ENCODE measurements around the gene PCMTD2. TPM values are rescaled to one million over a fixed set of nuclear protein-coding genes. Genes with fewer than 3 reads are reported as not detected.

PCMTD2 gene
- total RNA-seq, 4 donors from 2014 or later = 34.5 to 58.9 (median 47.8) TPM

- no peak for TF ChIP-seq POLR2A (IDR thresholded peaks at IDR 0.05)
- TF ChIP-seq, protein P1, sequence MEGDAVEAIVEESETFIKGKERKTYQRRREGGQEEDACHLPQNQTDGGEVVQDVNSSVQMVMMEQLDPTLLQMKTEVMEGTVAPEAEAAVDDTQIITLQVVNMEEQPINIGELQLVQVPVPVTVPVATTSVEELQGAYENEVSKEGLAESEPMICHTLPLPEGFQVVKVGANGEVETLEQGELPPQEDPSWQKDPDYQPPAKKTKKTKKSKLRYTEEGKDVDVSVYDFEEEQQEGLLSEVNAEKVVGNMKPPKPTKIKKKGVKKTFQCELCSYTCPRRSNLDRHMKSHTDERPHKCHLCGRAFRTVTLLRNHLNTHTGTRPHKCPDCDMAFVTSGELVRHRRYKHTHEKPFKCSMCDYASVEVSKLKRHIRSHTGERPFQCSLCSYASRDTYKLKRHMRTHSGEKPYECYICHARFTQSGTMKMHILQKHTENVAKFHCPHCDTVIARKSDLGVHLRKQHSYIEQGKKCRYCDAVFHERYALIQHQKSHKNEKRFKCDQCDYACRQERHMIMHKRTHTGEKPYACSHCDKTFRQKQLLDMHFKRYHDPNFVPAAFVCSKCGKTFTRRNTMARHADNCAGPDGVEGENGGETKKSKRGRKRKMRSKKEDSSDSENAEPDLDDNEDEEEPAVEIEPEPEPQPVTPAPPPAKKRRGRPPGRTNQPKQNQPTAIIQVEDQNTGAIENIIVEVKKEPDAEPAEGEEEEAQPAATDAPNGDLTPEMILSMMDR (IDR thresholded peaks at IDR 0.05) = no peak
- H3K9me3 ChIP-seq = no peaks in the 10 kb centered on the region
- DNase-seq = no peak
- H3K36me3 ChIP-seq = peaks cover 3 to 72% (median 5%) of the 10 kb centered on the region in 3 donors
- intact Hi-C loops (cut with DNase I) = no loop called here
- H3K27ac ChIP-seq = no peak overlapping the region
- H3K4me1 ChIP-seq = peaks cover 0 to 8% (median 0%) of the 10 kb centered on the region in 3 donors
- WGBS, 2 donors = 76 to 93% methylated on average over 5 of the region's 5 CpGs
- H3K27me3 ChIP-seq = no peaks in the 10 kb centered on the region
- no peak overlapping the region for H3K4me3 ChIP-seq
Measured at GRCh38 chr20:64266988-64267387, 11.4 kb downstream of the PCMTD2 start.

DNA sequence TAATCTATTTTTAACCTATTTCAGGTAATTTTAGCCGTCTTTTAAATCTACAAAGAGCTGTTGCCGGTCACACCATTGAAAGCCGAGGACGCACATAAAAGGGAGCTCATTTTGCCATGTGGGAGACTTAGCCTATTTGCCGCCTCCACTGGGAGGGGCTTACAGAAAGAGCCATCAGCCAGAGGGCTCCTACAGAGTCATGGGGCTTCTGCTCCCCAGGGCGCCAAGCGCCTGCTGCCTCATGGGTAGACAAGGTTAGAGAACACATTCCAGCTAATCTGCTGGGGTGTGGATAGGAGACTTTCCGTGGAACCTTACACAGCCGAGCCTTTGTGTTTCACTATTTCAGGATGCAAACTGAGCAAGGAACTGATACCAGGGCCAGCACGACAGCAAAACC, 12.6 kb downstream of the PCMTD2 start:
- no peaks in the 10 kb centered on the region for H3K9me3 ChIP-seq
- no peak overlapping the region for H3K27ac ChIP-seq
- 89 to 90% methylated on average over 8 to 10 of the region's 10 CpGs for WGBS, 2 donors
- H3K27me3 ChIP-seq = no peaks in the 10 kb centered on the region
- H3K4me3 ChIP-seq = no peak overlapping the region
- no peak for DNase-seq
- peaks cover 3 to 72% (median 5%) of the 10 kb centered on the region in 3 donors for H3K36me3 ChIP-seq
- H3K4me1 ChIP-seq = peaks cover 0 to 5% (median 0%) of the 10 kb centered on the region in 3 donors
- TF ChIP-seq, protein P1 (IDR thresholded peaks at IDR 0.05) = no peak
- no peak for TF ChIP-seq POLR2A (IDR thresholded peaks at IDR 0.05)
- intact Hi-C loops (cut with DNase I) = no loop called here

DNA sequence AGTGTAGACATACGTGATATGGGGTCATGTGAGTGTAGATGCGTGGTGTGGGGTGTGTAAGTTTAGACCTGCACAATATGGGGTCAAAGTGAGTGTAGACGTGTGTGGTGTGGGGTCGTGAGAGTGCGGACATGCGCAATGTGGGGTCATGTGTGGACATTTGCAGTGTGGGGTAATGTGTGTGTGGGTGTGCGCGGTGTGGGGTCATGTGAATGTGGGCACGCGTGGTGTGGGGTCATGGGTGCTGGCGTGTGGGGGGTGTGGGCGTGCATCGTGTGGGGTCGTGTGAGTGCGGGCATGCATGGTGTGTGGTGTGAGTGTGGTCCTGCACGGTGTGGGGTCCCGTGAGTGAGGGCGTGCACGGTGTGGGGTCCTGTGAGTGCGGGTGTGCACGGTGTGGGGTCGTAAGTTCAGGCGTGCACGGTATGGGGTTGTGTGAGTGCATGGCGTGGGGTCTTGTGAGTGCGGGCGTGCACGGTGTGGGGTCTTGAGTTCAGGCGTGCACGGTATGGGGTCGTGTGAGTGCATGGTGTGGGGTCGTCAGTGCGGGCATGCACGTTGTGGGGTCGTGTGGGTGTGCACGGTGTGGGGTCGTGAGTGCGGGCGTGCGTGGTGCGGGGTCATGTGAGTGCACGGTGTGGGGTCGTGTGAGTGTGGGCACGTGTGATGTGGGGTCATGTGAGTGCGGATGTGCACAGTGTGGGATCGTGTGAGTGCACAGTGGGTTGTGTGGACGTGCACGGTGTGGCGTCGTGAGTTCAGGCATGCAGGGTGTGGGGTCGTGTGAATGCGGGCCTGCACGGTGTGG, 14.3 kb downstream of the PCMTD2 start:
- no peaks in the 10 kb centered on the region for H3K27me3 ChIP-seq
- 94 to 96% methylated on average over 49 to 53 of the region's 53 CpGs for WGBS, 2 donors
- intact Hi-C loops (cut with DNase I) = no loop called here
- TF ChIP-seq, protein P1 (IDR thresholded peaks at IDR 0.05) = no peak
- no peak for TF ChIP-seq POLR2A (IDR thresholded peaks at IDR 0.05)
- H3K27ac ChIP-seq = no peak overlapping the region
- no peak overlapping the region for H3K4me3 ChIP-seq
- no peaks in the 10 kb centered on the region for H3K9me3 ChIP-seq
- no peak for DNase-seq
- H3K4me1 ChIP-seq = peaks cover 0 to 5% (median 0%) of the 10 kb centered on the region in 3 donors
- peaks cover 3 to 80% (median 5%) of the 10 kb centered on the region in 3 donors for H3K36me3 ChIP-seq

- Histone ChIP-seq H3K36me3 (peaks cover 3 to 75% (median 5%) of the 10 kb centered on the region in 3 donors), H3K27ac (no peak overlapping the region), H3K27me3 (no peaks in the 10 kb centered on the region), H3K9me3 (no peaks in the 10 kb centered on the region), H3K4me3 (no peak overlapping the region), H3K4me1 (no peaks in the 10 kb centered on the region)
- WGBS, 2 donors = 91 to 93% methylated on average over 11 of the region's 11 CpGs
- intact Hi-C loops (cut with DNase I) = no loop called here
- TF ChIP-seq, protein P1 (IDR thresholded peaks at IDR 0.05) = no peak
- TF ChIP-seq POLR2A (IDR thresholded peaks at IDR 0.05) = no peak
- no peak for DNase-seq
Measured at GRCh38 chr20:64271636-64272035, 16.1 kb downstream of the PCMTD2 start.

DNA sequence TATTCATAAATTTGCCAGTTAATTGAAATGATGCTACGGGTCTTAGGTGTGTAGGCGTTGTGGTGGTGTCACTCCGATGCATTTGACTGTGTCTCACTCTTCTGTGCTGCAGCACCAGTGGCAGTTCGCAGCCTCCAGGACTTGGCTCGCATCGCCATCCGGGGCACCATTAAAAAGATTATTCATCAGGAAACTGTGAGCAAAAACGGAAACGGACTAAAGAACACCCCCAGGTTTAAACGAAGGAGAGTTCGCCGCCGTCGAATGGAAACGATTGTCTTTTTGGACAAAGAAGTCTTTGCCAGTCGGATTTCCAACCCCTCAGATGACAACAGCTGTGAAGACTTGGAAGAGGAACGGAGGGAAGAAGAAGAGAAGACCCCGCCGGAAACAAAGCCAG, 17.6 kb downstream of the PCMTD2 start:
- Histone ChIP-seq H3K9me3 (no peaks in the 10 kb centered on the region), H3K27ac (no peak overlapping the region), H3K27me3 (no peaks in the 10 kb centered on the region), H3K4me3 (no peak overlapping the region), H3K4me1 (no peaks in the 10 kb centered on the region), H3K36me3 (peaks cover 3 to 68% (median 3%) of the 10 kb centered on the region in 3 donors)
- DNase-seq = no peak
- 88 to 89% methylated on average over 19 of the region's 19 CpGs for WGBS, 2 donors
- TF ChIP-seq POLR2A (IDR thresholded peaks at IDR 0.05) = no peak
- TF ChIP-seq, protein P1 (IDR thresholded peaks at IDR 0.05) = no peak
- intact Hi-C loops (cut with DNase I) = no loop called here
